ENCODE data around the gene TNRC6A. TPM values are rescaled to one million over a fixed set of nuclear protein-coding genes. Genes with fewer than 3 reads are reported as not detected.

TNRC6A gene
- total RNA-seq, 1 donor from 2014 or later = 46.5 TPM

DNA sequence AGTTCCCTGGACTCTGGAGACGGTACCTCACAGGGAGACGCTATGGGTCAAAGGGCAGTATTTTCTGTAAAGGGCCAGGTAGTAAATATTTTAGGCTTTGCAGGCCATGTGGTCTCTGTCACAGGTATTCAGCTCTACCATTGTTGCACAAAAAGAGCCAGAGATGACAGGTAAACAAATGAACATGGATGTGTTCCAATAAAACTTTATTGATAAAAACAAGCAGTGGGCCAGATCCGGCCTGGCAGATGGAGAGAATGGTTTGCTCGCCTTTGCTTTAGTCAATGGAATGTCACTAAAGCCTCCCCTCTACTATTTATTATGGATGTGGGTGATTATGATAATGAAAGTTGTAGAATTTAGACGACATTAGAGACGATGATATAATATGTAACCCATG, 107.4 kb downstream of the TNRC6A start:
- DNase-seq (no peak), ATAC-seq (no peak)
- Histone ChIP-seq H3K36me3 (no peaks in the 10 kb centered on the region), H3K9me3 (no peaks in the 10 kb centered on the region), H3K4me1 (peaks cover 6% of the 10 kb centered on the region), H3K4me3 (no peak overlapping the region), H3K27ac (no peak overlapping the region), H3K27me3 (no peaks in the 10 kb centered on the region)
- TF ChIP-seq CTCF (IDR thresholded peaks at IDR 0.05) = no peak
- intact Hi-C loops (cut with DNase I) = no loop called here

GRCh38 chr16:24837969-24838368, 108.5 kb downstream of the TNRC6A start:
- TF ChIP-seq CTCF (IDR thresholded peaks at IDR 0.05) = no peak

GRCh38 chr16:24838554-24839266, 109.3 kb downstream of the TNRC6A start:
- H3K27me3 ChIP-seq = no peaks in the 10 kb centered on the region
- intact Hi-C loops (cut with DNase I) = no loop called here
- DNase-seq (no peak), ATAC-seq (peak; percentile 75)
- no peak for TF ChIP-seq CTCF (IDR thresholded peaks at IDR 0.05)
- no peaks in the 10 kb centered on the region for H3K9me3 ChIP-seq
- H3K4me3 ChIP-seq = no peak overlapping the region
- peaks cover 6% of the 10 kb centered on the region for H3K4me1 ChIP-seq
- H3K27ac ChIP-seq = no peak overlapping the region
- H3K36me3 ChIP-seq = no peaks in the 10 kb centered on the region

More at GRCh38 chr16:24837969-24838368, 108.5 kb downstream of the TNRC6A start:
- Histone ChIP-seq H3K27me3 (no peaks in the 10 kb centered on the region), H3K36me3 (no peaks in the 10 kb centered on the region), H3K27ac (no peak overlapping the region), H3K4me3 (no peak overlapping the region), H3K4me1 (peaks cover 6% of the 10 kb centered on the region), H3K9me3 (no peaks in the 10 kb centered on the region)
- DNase-seq = no peak
- no peak for ATAC-seq
- intact Hi-C loops (cut with DNase I) = no loop called here

- Histone ChIP-seq H3K36me3 (no peaks in the 10 kb centered on the region), H3K27me3 (no peaks in the 10 kb centered on the region), H3K27ac (no peak overlapping the region), H3K4me3 (no peak overlapping the region), H3K4me1 (peaks cover 6% of the 10 kb centered on the region), H3K9me3 (no peaks in the 10 kb centered on the region)
- no peak for TF ChIP-seq CTCF (IDR thresholded peaks at IDR 0.05)
- no peak for DNase-seq
- intact Hi-C loops (cut with DNase I) = no loop called here
- peak; percentile 45 for ATAC-seq
Observed at GRCh38 chr16:24839347-24839972, 110.0 kb downstream of the TNRC6A start.

DNA sequence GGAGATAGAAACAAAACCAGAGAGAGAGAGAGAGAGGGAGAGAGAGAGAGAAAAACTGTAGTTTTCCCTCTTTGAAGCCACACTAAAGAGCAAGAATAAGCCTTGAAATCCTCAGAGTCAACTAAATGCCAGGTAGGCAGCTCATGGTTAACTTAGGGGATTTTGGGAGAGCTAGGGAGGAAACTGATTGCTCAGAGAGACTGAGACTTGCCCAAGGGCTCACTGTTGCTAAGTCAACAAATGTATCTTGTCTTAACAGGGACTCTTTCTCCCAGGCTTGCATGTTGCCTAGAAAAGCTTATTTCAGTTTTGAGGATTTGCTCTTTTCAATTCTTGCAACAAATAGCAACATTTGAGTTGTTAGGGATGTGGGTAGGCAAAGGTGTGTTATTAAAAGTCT, 111.8 kb downstream of the TNRC6A start:
- no peaks in the 10 kb centered on the region for H3K27me3 ChIP-seq
- peaks cover 6% of the 10 kb centered on the region for H3K4me1 ChIP-seq
- no peak overlapping the region for H3K4me3 ChIP-seq
- ATAC-seq = no peak
- no peaks in the 10 kb centered on the region for H3K9me3 ChIP-seq
- TF ChIP-seq CTCF (IDR thresholded peaks at IDR 0.05) = no peak
- no peak for DNase-seq
- intact Hi-C loops (cut with DNase I) = no loop called here
- H3K36me3 ChIP-seq = no peaks in the 10 kb centered on the region
- H3K27ac ChIP-seq = no peak overlapping the region
